MCF 10A (cell line): ENCODE measurements around the gene MIF4GD. TPM values are rescaled to one million over a fixed set of nuclear protein-coding genes. Genes with fewer than 3 reads are reported as not detected.
A peak's percentile ranks its signal among the peaks of the same experiment; 100 is the strongest.

Experiments
- BruUV-seq: library from RNA; stranded (reverse); fragments of 400-500 nt; replicated peaks from 2 replicates; lab custom pipeline; 2021; lab: Mats Ljungman, UMichigan
- CTCF ChIA-PET: fragments of 300-600 bp; sonication (Branson Sonifier 250); formaldehyde crosslinking; extraction: SDS; loops from one replicate; lab custom pipeline; 2021; ENCODE audit warnings: antibody characterized with exemption, inconsistent platforms; lab: Yijun Ruan, JAX
- POLR2A ChIA-PET: fragments of 300-600, 350-650 bp; sonication (Branson Sonifier 250); formaldehyde crosslinking; extraction: SDS; loops from one replicate; lab custom pipeline; 2020; ENCODE audit warnings: antibody characterized with exemption, inconsistent platforms; lab: Yijun Ruan, JAX
- DNase-seq: peaks from one replicate; pipeline ENCODE4 v3.0.0-alpha.2; 2018; ENCODE audit not compliant: unreplicated experiment
- H3K27ac Mint-ChIP-seq: one replicate; pipeline ENCODE4 v1.8.0; 2022; ENCODE audit warnings: mild to moderate bottlenecking, low read depth, mixed read lengths; ENCODE audit not compliant: unreplicated experiment
- H3K27me3 Mint-ChIP-seq: one replicate; pipeline ENCODE4 v1.8.0; 2022; ENCODE audit warnings: mixed read lengths; ENCODE audit not compliant: insufficient read depth, unreplicated experiment
- H3K36me3 Mint-ChIP-seq: one replicate; pipeline ENCODE4 v1.8.0; 2022; ENCODE audit warnings: mild to moderate bottlenecking, moderate library complexity, mixed read lengths; ENCODE audit not compliant: insufficient read depth, unreplicated experiment
- H3K4me1 Mint-ChIP-seq: one replicate; pipeline ENCODE4 v1.8.0; 2022; ENCODE audit warnings: mixed read lengths; ENCODE audit not compliant: insufficient read depth, unreplicated experiment
- H3K4me3 Mint-ChIP-seq: one replicate; pipeline ENCODE4 v1.8.0; 2022; ENCODE audit warnings: mild to moderate bottlenecking, moderate library complexity, mixed read lengths; ENCODE audit not compliant: unreplicated experiment
- H3K9me3 Mint-ChIP-seq: one replicate; pipeline ENCODE4 v1.8.0; 2022; ENCODE audit warnings: mixed read lengths; ENCODE audit not compliant: unreplicated experiment
- intact Hi-C: fragments of 100-400 bp; cut with micrococcal nuclease; formaldehyde crosslinking; loops from 2 replicates; pipeline ENCODE4 v1.14.1; 2022
- total RNA-seq: library from RNA; stranded (reverse); gene quantifications from 2 replicates; pipeline ENCODE4 v1.2.3, GENCODE V29; 2022
- TF ChIP-seq, protein P1 (sequence below): fragments of 200-600 bp; IDR thresholded peaks from one replicate; pipeline ENCODE4 v1.8.0; 2022; ENCODE audit warnings: antibody characterized with exemption, mild to moderate bottlenecking; ENCODE audit not compliant: unreplicated experiment

MIF4GD gene
- total RNA-seq, 1 experiment from 2014 or later: 23.3 TPM

- Mint-ChIP-seq H3K9me3 (no peaks in the 10 kb centered on the region), H3K36me3 (peaks cover 55% of the 10 kb centered on the region), H3K27ac (no peak overlapping the region), H3K4me1 (no peaks in the 10 kb centered on the region), H3K4me3 (no peak overlapping the region), H3K27me3 (no peaks in the 10 kb centered on the region)
- intact Hi-C loops: no loop called here
- TF ChIP-seq, protein P1, sequence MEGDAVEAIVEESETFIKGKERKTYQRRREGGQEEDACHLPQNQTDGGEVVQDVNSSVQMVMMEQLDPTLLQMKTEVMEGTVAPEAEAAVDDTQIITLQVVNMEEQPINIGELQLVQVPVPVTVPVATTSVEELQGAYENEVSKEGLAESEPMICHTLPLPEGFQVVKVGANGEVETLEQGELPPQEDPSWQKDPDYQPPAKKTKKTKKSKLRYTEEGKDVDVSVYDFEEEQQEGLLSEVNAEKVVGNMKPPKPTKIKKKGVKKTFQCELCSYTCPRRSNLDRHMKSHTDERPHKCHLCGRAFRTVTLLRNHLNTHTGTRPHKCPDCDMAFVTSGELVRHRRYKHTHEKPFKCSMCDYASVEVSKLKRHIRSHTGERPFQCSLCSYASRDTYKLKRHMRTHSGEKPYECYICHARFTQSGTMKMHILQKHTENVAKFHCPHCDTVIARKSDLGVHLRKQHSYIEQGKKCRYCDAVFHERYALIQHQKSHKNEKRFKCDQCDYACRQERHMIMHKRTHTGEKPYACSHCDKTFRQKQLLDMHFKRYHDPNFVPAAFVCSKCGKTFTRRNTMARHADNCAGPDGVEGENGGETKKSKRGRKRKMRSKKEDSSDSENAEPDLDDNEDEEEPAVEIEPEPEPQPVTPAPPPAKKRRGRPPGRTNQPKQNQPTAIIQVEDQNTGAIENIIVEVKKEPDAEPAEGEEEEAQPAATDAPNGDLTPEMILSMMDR: no peak
- no peak for DNase-seq
- no TSS peak for BruUV-seq
- ChIA-PET CTCF (interaction anchor here (1.0 kb wide), 1 partner anchor 78 kb away, joined by 3 read pairs; no protein-coding TSS in a partner anchor), POLR2A (interaction anchor here (0.6 to 1.5 kb wide), 2 partner anchors 74 to 77 kb away, joined by 3 to 4 read pairs; no protein-coding TSS in a partner anchor)
These were observed 47.2 kb upstream of the MIF4GD start for GRCh38 chr17:75318211-75318610.

- Mint-ChIP-seq H3K36me3 (peaks cover 50% of the 10 kb centered on the region), H3K27ac (peak overlapping the region; percentile 35), H3K4me1 (no peaks in the 10 kb centered on the region), H3K4me3 (no peak overlapping the region), H3K27me3 (no peaks in the 10 kb centered on the region), H3K9me3 (no peaks in the 10 kb centered on the region)
- intact Hi-C loops: no loop called here
- CTCF ChIA-PET: interaction anchor here (0.7 to 1.0 kb wide), 2 partner anchors 47 to 79 kb away, joined by 3 to 4 read pairs; no protein-coding TSS in a partner anchor
- DNase-seq: no peak
- POLR2A ChIA-PET: interaction anchor here (0.6 to 2.4 kb wide), 3 partner anchors 28 to 78 kb away, joined by 3 to 11 read pairs (median 4); partner anchors contain the start of gene SLC25A19
- TF ChIP-seq, protein P1: no peak
- no TSS peak for BruUV-seq
These were observed 46.6 kb upstream of the MIF4GD start for GRCh38 chr17:75317671-75318070.

GRCh38 chr17:75316253-75316652 is 45.2 kb upstream of the MIF4GD start:
- H3K27ac Mint-ChIP-seq: no peak overlapping the region

More at GRCh38 chr17:75316253-75316652, 45.2 kb upstream of the MIF4GD start:
- intact Hi-C loops: no loop called here
- H3K4me1 Mint-ChIP-seq: no peaks in the 10 kb centered on the region
- DNase-seq: no peak
- H3K27me3 Mint-ChIP-seq: no peaks in the 10 kb centered on the region
- H3K36me3 Mint-ChIP-seq: peaks cover 40% of the 10 kb centered on the region
- H3K9me3 Mint-ChIP-seq: no peaks in the 10 kb centered on the region
- POLR2A ChIA-PET: interaction anchor here (1.5 to 2.4 kb wide), 2 partner anchors 27 to 46 kb away, joined by 3 to 11 read pairs; partner anchors contain the start of gene SLC25A19
- no TSS peak for BruUV-seq
- TF ChIP-seq, protein P1: no peak
- no peak overlapping the region for H3K4me3 Mint-ChIP-seq
- CTCF ChIA-PET: interaction anchor here (1.0 kb wide), 1 partner anchor 95 kb away, joined by 3 read pairs; no protein-coding TSS in a partner anchor
